MCF 10A (cell line): ENCODE data around the gene OR52L1. TPM values are rescaled to one million over a fixed set of nuclear protein-coding genes. Genes with fewer than 3 reads are reported as not detected.
A peak's percentile ranks its signal among the peaks of the same experiment; 100 is the strongest.

ENCODE experiments used
- BruUV-seq: library from RNA; stranded (reverse); fragments of 400-500 nt; replicated peaks from 2 replicates; lab custom pipeline; 2021; lab: Mats Ljungman, UMichigan
- CTCF ChIA-PET: fragments of 300-600 bp; sonication (Branson Sonifier 250); formaldehyde crosslinking; extraction: SDS; loops from one replicate; lab custom pipeline; 2021; ENCODE audit warnings: antibody characterized with exemption, inconsistent platforms; lab: Yijun Ruan, JAX
- POLR2A ChIA-PET: fragments of 300-600, 350-650 bp; sonication (Branson Sonifier 250); formaldehyde crosslinking; extraction: SDS; loops from one replicate; lab custom pipeline; 2020; ENCODE audit warnings: antibody characterized with exemption, inconsistent platforms; lab: Yijun Ruan, JAX
- DNase-seq: peaks from one replicate; pipeline ENCODE4 v3.0.0-alpha.2; 2018; ENCODE audit not compliant: unreplicated experiment
- H3K27ac Mint-ChIP-seq: one replicate; pipeline ENCODE4 v1.8.0; 2022; ENCODE audit warnings: mild to moderate bottlenecking, low read depth, mixed read lengths; ENCODE audit not compliant: unreplicated experiment
- H3K27me3 Mint-ChIP-seq: one replicate; pipeline ENCODE4 v1.8.0; 2022; ENCODE audit warnings: mixed read lengths; ENCODE audit not compliant: insufficient read depth, unreplicated experiment
- H3K36me3 Mint-ChIP-seq: one replicate; pipeline ENCODE4 v1.8.0; 2022; ENCODE audit warnings: mild to moderate bottlenecking, moderate library complexity, mixed read lengths; ENCODE audit not compliant: insufficient read depth, unreplicated experiment
- H3K4me1 Mint-ChIP-seq: one replicate; pipeline ENCODE4 v1.8.0; 2022; ENCODE audit warnings: mixed read lengths; ENCODE audit not compliant: insufficient read depth, unreplicated experiment
- H3K4me3 Mint-ChIP-seq: one replicate; pipeline ENCODE4 v1.8.0; 2022; ENCODE audit warnings: mild to moderate bottlenecking, moderate library complexity, mixed read lengths; ENCODE audit not compliant: unreplicated experiment
- H3K9me3 Mint-ChIP-seq: one replicate; pipeline ENCODE4 v1.8.0; 2022; ENCODE audit warnings: mixed read lengths; ENCODE audit not compliant: unreplicated experiment
- CTCF ChIP-seq: fragments of 200-600 bp; IDR thresholded peaks from one replicate; pipeline ENCODE4 v1.8.0; 2022; ENCODE audit warnings: antibody characterized with exemption, mild to moderate bottlenecking; ENCODE audit not compliant: unreplicated experiment
- intact Hi-C: fragments of 100-400 bp; cut with micrococcal nuclease; formaldehyde crosslinking; loops from 2 replicates; pipeline ENCODE4 v1.14.1; 2022
- total RNA-seq: library from RNA; stranded (reverse); gene quantifications from 2 replicates; pipeline ENCODE4 v1.2.3, GENCODE V29; 2022

The OR52L1 gene
- total RNA-seq, 1 experiment from 2014 or later = not detected

- intact Hi-C loops = no loop called here
- DNase-seq = no peak
- CTCF ChIA-PET = interaction anchor here (0.9 kb wide), 2 partner anchors 17 to 372 kb away, joined by 3 read pairs; no protein-coding TSS in a partner anchor
- no peaks in the 10 kb centered on the region for H3K9me3 Mint-ChIP-seq
- H3K27ac Mint-ChIP-seq = no peak overlapping the region
- no peak overlapping the region for H3K4me3 Mint-ChIP-seq
- POLR2A ChIA-PET = no interaction called here
- H3K4me1 Mint-ChIP-seq = no peaks in the 10 kb centered on the region
- H3K36me3 Mint-ChIP-seq = no peaks in the 10 kb centered on the region
- no peak for TF ChIP-seq CTCF
- H3K27me3 Mint-ChIP-seq = peaks cover 68% of the 10 kb centered on the region
- BruUV-seq = no TSS peak
Measured at GRCh38 chr11:6006395-6006794, 19.6 kb upstream of the OR52L1 start.

- DNase-seq = no peak
- intact Hi-C loops = no loop called here
- Mint-ChIP-seq H3K9me3 (no peaks in the 10 kb centered on the region), H3K36me3 (no peaks in the 10 kb centered on the region), H3K4me3 (no peak overlapping the region), H3K4me1 (no peaks in the 10 kb centered on the region), H3K27me3 (peaks cover 39% of the 10 kb centered on the region), H3K27ac (no peak overlapping the region)
- no TSS peak for BruUV-seq
- ChIA-PET CTCF (interaction anchor here (1.3 kb wide), 1 partner anchor 10 kb away, joined by 4 read pairs; no protein-coding TSS in a partner anchor), POLR2A (no interaction called here)
- no peak for TF ChIP-seq CTCF
Measured at GRCh38 chr11:6002202-6002699, 15.5 kb upstream of the OR52L1 start.

GRCh38 chr11:5994791-5995190 lies 8.0 kb upstream of the OR52L1 start:
- H3K4me3 Mint-ChIP-seq = no peak overlapping the region
- H3K9me3 Mint-ChIP-seq = no peaks in the 10 kb centered on the region
- no peak for DNase-seq
- CTCF ChIA-PET = interaction anchor here (0.6 to 2.2 kb wide), 5 partner anchors 8 to 368 kb away, joined by 3 to 10 read pairs (median 4); no protein-coding TSS in a partner anchor
- H3K4me1 Mint-ChIP-seq = no peaks in the 10 kb centered on the region
- no peaks in the 10 kb centered on the region for H3K36me3 Mint-ChIP-seq
- BruUV-seq = no TSS peak
- intact Hi-C loops = no loop called here
- H3K27me3 Mint-ChIP-seq = no peaks in the 10 kb centered on the region
- H3K27ac Mint-ChIP-seq = no peak overlapping the region
- TF ChIP-seq CTCF = no peak
- POLR2A ChIA-PET = interaction anchor here (0.5 kb wide), 1 partner anchor 625 kb away, joined by 4 read pairs; the partner anchor contains the start of gene TPP1

DNA sequence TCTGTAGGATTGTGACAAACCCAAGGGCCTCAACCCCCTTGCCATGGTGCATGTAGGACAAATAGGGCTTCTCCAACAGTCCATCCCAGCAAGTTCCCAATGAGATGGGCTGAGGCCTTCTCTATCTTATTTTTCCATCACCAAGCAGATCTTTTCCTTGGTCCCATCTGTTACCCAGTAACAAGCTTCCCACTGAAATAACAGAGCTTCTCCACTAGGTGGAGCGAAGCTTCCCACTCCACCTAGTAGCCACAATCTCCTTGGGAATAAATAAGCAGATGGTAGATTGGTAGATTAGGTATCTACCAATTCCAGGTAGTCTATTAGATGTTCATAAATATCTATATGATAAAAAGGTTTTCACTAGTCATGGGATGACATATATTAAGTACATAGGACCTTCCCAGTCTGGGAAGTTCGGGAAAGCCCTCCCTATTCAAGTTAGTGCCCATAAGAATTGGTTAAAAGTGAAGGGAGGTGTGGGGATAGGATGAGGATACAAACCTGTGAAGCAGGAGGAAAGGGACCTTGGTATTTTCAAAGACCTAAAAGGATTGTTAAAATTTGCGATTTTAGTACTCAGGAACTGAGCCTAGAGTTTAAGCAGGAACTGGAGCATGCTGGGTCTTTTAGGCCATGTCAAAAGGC lies 5.9 kb upstream of the OR52L1 start:
- no peaks in the 10 kb centered on the region for H3K9me3 Mint-ChIP-seq
- H3K27ac Mint-ChIP-seq = no peak overlapping the region
- POLR2A ChIA-PET = interaction anchor here (0.6 kb wide), 1 partner anchor 347 kb away, joined by 3 read pairs; no protein-coding TSS in a partner anchor
- peak; percentile 31 for TF ChIP-seq CTCF
- no peak overlapping the region for H3K4me3 Mint-ChIP-seq
- no TSS peak for BruUV-seq
- CTCF ChIA-PET = interaction anchor here (0.5 to 3.1 kb wide), 14 partner anchors 11 to 1449 kb away, joined by 3 to 16 read pairs (median 4); no protein-coding TSS in a partner anchor
- intact Hi-C loops = no loop called here
- no peaks in the 10 kb centered on the region for H3K4me1 Mint-ChIP-seq
- no peaks in the 10 kb centered on the region for H3K36me3 Mint-ChIP-seq
- no peaks in the 10 kb centered on the region for H3K27me3 Mint-ChIP-seq
- DNase-seq = peak; percentile 32
